Fibroblast of the aortic adventitia (primary cell): Measurements from ENCODE around the gene TRIM36. TPM values are rescaled to one million over a fixed set of nuclear protein-coding genes. Genes with fewer than 3 reads are reported as not detected.

Experiments
- DNase-seq: peaks from one replicate; pipeline ENCODE4 v3.0.0-alpha.2; 2010; ENCODE audit warnings: low read depth
- H3K4me3 ChIP-seq: 2 replicates; pipeline ENCODE4 v1.5.1; 2011; ENCODE audit warnings: low read depth, mild to moderate bottlenecking, control low read depth, low read length, moderate library complexity
- total RNA-seq: library from RNA; depleted of rRNA; stranded (reverse); fragments of >200 nt; gene quantifications from 2 replicates; pipeline ENCODE4 v1.2.3, GENCODE V29; 2012; ENCODE audit warnings: low replicate concordance
- TF ChIP-seq, protein P1 (sequence below): IDR thresholded peaks from 2 replicates; pipeline ENCODE4 v1.5.1; 2011; ENCODE audit warnings: mild to moderate bottlenecking, low read length, control low read depth, inconsistent platforms; ENCODE audit not compliant: insufficient read depth

The TRIM36 gene
- total RNA-seq, 1 donor, result 0.36 TPM

DNA sequence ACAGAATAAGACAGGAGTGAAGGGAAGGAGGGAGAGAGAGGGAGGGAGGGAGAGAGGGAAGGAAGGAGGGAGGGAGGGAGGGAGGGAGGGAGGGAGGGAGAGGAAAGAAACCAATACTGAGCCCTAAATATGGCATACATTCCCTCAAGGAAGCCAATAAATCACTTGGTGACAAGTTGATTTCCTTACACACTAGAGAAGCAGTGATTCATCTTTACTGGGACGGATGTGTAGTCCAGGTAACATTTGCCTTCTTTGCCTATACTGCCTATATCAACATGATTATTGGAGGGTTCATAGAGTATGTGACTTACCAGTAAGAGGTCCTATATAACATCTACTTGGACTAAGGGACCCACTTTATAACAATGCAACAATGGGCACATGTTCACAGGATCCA, 83.2 kb downstream of the TRIM36 start:
- TF ChIP-seq, protein P1, sequence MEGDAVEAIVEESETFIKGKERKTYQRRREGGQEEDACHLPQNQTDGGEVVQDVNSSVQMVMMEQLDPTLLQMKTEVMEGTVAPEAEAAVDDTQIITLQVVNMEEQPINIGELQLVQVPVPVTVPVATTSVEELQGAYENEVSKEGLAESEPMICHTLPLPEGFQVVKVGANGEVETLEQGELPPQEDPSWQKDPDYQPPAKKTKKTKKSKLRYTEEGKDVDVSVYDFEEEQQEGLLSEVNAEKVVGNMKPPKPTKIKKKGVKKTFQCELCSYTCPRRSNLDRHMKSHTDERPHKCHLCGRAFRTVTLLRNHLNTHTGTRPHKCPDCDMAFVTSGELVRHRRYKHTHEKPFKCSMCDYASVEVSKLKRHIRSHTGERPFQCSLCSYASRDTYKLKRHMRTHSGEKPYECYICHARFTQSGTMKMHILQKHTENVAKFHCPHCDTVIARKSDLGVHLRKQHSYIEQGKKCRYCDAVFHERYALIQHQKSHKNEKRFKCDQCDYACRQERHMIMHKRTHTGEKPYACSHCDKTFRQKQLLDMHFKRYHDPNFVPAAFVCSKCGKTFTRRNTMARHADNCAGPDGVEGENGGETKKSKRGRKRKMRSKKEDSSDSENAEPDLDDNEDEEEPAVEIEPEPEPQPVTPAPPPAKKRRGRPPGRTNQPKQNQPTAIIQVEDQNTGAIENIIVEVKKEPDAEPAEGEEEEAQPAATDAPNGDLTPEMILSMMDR, result no peak
- no peak for DNase-seq

DNA sequence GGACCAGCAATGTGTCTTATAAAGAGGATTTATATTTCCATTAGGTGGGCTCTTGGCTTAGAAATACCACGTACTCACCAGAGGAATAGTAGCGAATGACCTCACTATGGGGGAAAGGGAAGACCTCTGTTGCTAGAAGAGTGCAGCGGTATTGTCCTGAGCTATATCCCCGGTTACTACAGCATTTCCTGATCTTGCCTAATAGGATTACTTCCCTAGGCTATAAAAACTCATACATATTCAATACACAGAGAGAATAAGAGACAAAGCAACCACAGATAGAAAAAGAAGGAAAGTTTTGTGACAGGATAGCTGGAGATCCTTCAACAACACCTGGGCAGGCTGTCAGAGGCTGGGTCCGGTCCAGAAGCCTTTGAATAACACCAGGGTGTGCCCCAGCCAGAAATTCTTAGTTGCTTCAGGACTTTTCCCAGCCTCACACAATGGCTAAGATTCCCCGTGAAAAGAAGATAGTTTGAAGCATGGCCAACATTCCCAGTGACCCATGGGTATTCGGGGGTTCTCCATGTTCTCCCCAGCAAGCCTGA, 85.4 kb downstream of the TRIM36 start:
- no peak overlapping the region for H3K4me3 ChIP-seq
- no peak for DNase-seq
- TF ChIP-seq, protein P1, result no peak

More for the DNA sequence above, 83.2 kb downstream of the TRIM36 start:
- H3K4me3 ChIP-seq, result no peak overlapping the region

DNA sequence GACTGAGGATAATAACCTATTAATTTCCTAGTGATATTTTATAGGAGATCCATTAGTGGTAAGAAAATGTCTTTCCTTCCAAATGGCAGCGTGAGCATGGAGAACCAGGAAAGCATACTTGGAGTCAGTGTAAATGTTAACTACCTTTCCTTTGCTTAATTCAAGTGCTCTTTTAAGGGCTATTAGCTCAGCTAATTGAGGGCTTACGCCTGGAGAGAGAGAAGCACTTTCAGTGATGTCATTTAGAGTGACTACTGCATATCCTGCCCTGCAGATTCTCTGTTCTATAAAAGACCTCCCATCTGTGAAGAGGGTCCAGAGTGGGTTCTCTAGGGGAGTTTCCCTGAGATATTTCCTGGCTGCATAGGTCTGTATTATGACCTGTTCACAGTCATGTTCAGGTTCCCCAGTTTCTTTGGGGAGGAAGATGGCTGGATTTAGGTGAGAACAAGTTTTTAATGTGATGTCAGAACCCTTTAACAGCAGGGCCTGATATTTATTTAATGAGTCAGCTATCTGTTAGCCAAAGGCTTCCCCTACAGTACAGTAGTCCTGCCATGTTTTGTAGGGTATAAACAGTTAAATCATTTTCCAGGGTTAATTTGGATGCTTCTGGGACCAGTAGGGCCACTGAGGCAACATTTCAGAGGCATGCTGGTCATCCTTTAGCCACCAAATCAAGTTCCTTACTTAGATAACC, 89.6 kb downstream of the TRIM36 start:
- H3K4me3 ChIP-seq, result no peak overlapping the region
- no peak for DNase-seq
- TF ChIP-seq, protein P1, result no peak

Other genes starting within 250 kb of the TRIM36 start
- gene PGGT1B, start 93.0 kb upstream of the TRIM36 start, total RNA-seq, result 5.7 and 15.1 TPM in 2 replicates
- 12.6 and 30.7 TPM in 2 replicates for gene CCDC112, start 126.7 kb upstream of the TRIM36 start, total RNA-seq